Ovary (tissue), 9 donors: ENCODE measurements around the gene ADAT2. TPM values are rescaled to one million over a fixed set of nuclear protein-coding genes. Genes with fewer than 3 reads are reported as not detected.

Experiments used
- DNase-seq, 5 donors: peaks; one replicate each; pipeline ENCODE4 v3.0.0-alpha.2; 2019 to 2020
- H3K27ac ChIP-seq, 2 donors: fragments of 200-600 bp; one replicate each; pipeline versions ENCODE4 v1.5.1 to v1.8.0; 2019 to 2022
- H3K27me3 ChIP-seq: fragments of 200-600 bp; one replicate; pipeline ENCODE4 v1.8.0; 2022
- H3K36me3 ChIP-seq: fragments of 200-600 bp; sonication (generic); one replicate; pipeline ENCODE4 v1.5.1; 2019
- H3K4me1 ChIP-seq: one replicate; pipeline ENCODE4 v1.8.1; 2013; ENCODE audit warnings: mild to moderate bottlenecking, moderate library complexity; ENCODE audit not compliant: insufficient read depth
- H3K4me3 ChIP-seq: fragments of 200-600 bp; sonication (generic); one replicate; pipeline ENCODE4 v1.5.1; 2017
- H3K9me3 ChIP-seq, 2 donors: fragments of 200-600 bp in 1 of 2; sonication (generic) in 1 of 2; one replicate each; pipeline versions ENCODE4 v1.5.1 to v1.8.1; 2013 to 2019; ENCODE audit warnings: mild to moderate bottlenecking in 1 of 2, moderate library complexity in 1 of 2
- EP300 ChIP-seq: sonication (generic); formaldehyde crosslinking; IDR thresholded peaks from one replicate; pipeline ENCODE4 v1.6.1; 2017; ENCODE audit warnings: antibody characterized with exemption
- POLR2A ChIP-seq: fragments of 450-650 bp; IDR thresholded peaks from one replicate; pipeline ENCODE4 v1.6.1; 2017; ENCODE audit warnings: antibody characterized with exemption, mild to moderate bottlenecking, moderate library complexity
- WGBS, 3 donors: extraction: QIAGEN DNeasy Blood & Tissue Kit in 1 of 3; methylation state at CpG; one replicate each; pipeline versions ENCODE4 v1.1.5 to v1.1.7; 2013 to 2017; 5-methylcytosine and 5-hydroxymethylcytosine counted together
- intact Hi-C, 4 donors: fragments of 100-400 bp; cut with DNase I; formaldehyde crosslinking; loops; one replicate each; pipeline versions ENCODE4 v1.11.0 to v1.15.1; 2022 to 2023
- polyA plus RNA-seq, 2 donors: library from polyadenylated mRNA; stranded (reverse); fragments of 200-250 nt in 1 of 2; fragments of 350-450 nt in 1 of 2; fragmentation: Illumina TruSeq in 1 of 2; extraction: RNeasy Lipid Tissue Mini Kit (QIAGEN cat#74804) in 1 of 2; gene quantifications; one replicate each; pipeline ENCODE4 v1.2.3, GENCODE V29; 2013 to 2014
- total RNA-seq, 7 donors: library from RNA; depleted of rRNA in 2 of 7; stranded (reverse); fragments of >200 nt in 2 of 7; fragmentation: NEBNext Ultra II Directional in 3 of 7; extraction: Animal tissue kit (Norgen Biotek cat#: 25700) in 3 of 7; gene quantifications; one replicate each; pipeline versions ENCODE4 v1.1.0 to v1.2.4, GENCODE V29; 2016 to 2023
- TF ChIP-seq, protein P1 (sequence below), 3 donors: fragments of 450-650 bp in 2 of 3; fragments of 200-600 bp in 1 of 3; IDR thresholded peaks; one replicate each; pipeline versions ENCODE4 v1.5.1 to v1.8.0; 2016 to 2022; ENCODE audit warnings: antibody characterized with exemption in 3 of 3, mild to moderate bottlenecking in 1 of 3
- donor health status: DM: no; HTN: no; CAD: no; lungs with moderate emphysema.
- donor health status: DM: no; HTN: no; CAD: no.
- donor health status: Bipolar disorder and iron deficiency.
- donor health status: DM: yes; HTN: yes; CAD: no.
- donor health status: DM: no; HTN: no; CAD: no.
- donor health status: DM: yes; HTN: yes; CAD: no.

Gene ADAT2
- total and polyA plus RNA-seq, 9 donors = 1.9 to 6.1 (median 4.6) TPM

DNA sequence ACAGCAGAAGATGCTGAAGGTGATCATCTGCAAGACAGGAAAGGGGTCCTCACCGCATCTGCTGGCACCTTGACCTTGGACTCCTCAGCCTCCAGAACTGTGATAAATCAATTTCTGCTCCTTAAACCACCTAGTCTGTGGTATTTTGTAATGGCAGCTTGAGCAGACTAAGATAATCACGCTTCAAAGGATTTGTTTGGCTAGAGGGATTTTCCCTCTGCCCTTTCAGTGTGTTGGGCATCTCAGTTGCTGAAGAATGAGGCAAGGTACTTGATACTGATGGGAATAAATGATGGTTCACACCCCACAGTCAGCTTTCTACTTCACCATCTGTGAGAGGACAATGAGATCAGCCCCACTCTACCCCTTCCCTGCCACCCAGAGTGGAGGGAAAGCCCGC, 60.2 kb downstream of the ADAT2 start:
- 81 to 89% (median 88%) methylated on average over 3 of the region's 3 CpGs for WGBS, 3 donors
- intact Hi-C loops = no loop called here
- Histone ChIP-seq H3K9me3 (no peaks in the 10 kb centered on the region), H3K36me3 (no peaks in the 10 kb centered on the region), H3K27me3 (no peaks in the 10 kb centered on the region), H3K4me1 (no peaks in the 10 kb centered on the region), H3K27ac (no peak overlapping the region), H3K4me3 (no peak overlapping the region)
- no peak for DNase-seq
- TF ChIP-seq, protein P1, sequence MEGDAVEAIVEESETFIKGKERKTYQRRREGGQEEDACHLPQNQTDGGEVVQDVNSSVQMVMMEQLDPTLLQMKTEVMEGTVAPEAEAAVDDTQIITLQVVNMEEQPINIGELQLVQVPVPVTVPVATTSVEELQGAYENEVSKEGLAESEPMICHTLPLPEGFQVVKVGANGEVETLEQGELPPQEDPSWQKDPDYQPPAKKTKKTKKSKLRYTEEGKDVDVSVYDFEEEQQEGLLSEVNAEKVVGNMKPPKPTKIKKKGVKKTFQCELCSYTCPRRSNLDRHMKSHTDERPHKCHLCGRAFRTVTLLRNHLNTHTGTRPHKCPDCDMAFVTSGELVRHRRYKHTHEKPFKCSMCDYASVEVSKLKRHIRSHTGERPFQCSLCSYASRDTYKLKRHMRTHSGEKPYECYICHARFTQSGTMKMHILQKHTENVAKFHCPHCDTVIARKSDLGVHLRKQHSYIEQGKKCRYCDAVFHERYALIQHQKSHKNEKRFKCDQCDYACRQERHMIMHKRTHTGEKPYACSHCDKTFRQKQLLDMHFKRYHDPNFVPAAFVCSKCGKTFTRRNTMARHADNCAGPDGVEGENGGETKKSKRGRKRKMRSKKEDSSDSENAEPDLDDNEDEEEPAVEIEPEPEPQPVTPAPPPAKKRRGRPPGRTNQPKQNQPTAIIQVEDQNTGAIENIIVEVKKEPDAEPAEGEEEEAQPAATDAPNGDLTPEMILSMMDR (IDR thresholded peaks at IDR 0.05) = no peak
- TF ChIP-seq POLR2A (no peak), EP300 (no peak)

DNA sequence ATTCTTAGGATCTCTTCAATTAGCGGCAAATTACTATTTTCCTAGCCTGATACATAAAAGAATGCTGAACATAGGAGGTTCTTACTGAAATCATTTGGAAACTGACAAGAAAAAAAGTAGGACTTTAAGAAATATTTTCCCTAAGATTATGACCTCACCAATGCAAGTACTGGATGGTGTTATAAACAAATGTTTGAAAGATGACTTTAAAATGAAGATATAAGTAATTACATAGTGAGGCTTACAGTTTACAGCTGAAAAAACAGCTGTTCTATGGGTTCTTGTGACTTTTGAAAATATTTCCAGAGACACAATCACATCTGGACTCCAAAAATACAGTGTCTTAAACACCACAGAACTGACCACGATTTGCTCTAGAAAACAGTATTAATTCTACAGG, 64.9 kb downstream of the ADAT2 start:
- WGBS, 3 donors = 74 to 85% (median 83%) methylated on average over 2 of the region's 2 CpGs
- H3K36me3 ChIP-seq = no peaks in the 10 kb centered on the region
- intact Hi-C loops = no loop called here
- DNase-seq = no peak
- TF ChIP-seq EP300 (no peak), POLR2A (no peak)
- TF ChIP-seq, protein P1 (IDR thresholded peaks at IDR 0.05) = no peak
- H3K9me3 ChIP-seq = no peaks in the 10 kb centered on the region
- H3K27me3 ChIP-seq = no peaks in the 10 kb centered on the region
- no peak overlapping the region for H3K4me3 ChIP-seq
- no peak overlapping the region for H3K27ac ChIP-seq
- no peaks in the 10 kb centered on the region for H3K4me1 ChIP-seq

DNA sequence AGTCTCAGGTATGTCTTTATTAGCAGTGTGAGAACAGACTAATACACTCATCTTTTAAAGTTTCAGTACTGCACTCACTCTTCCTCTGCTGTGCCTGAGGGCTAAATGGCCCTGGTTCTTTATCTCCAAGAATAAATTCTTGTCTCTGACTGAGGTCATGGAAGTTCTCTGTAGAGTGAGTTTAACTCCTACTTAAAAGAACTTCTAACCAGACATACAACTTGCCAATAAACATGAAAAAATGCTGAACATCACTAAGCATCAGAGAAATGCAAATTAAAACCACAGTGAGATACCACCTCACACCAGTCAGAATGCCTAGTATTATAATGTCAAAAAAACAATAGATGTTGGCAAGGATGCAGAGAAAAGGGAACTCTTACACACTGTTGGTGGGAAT, 73.6 kb downstream of the ADAT2 start:
- no peaks in the 10 kb centered on the region for H3K36me3 ChIP-seq
- no peak for TF ChIP-seq POLR2A
- TF ChIP-seq EP300 = no peak
- TF ChIP-seq, protein P1 (IDR thresholded peaks at IDR 0.05) = no peak
- intact Hi-C loops = no loop called here

DNA sequence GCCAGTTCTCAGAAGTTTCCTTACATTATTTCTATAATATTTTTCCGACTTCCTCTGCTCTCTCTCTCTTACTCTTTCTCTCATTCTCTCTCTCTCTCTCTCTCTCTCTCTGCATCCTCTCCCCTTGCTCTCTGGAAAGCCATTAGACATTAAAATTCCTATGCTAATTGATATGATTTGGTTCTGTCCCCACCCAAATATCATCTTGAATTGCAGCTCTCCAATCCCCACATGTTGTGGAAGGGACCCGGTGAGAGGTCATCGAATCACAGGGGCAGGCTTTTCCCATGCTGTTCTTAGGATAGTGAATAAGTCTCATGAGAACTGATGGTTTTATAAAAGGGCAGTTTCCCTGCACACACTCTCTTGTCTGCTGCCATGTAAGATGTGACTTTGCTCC, 74.1 kb downstream of the ADAT2 start:
- WGBS, 3 donors = 92 to 97% (median 93%) methylated on average over 3 of the region's 3 CpGs
- Histone ChIP-seq H3K9me3 (no peaks in the 10 kb centered on the region), H3K27ac (no peak overlapping the region), H3K4me3 (no peak overlapping the region), H3K36me3 (no peaks in the 10 kb centered on the region), H3K4me1 (no peaks in the 10 kb centered on the region), H3K27me3 (no peaks in the 10 kb centered on the region)
- no peak for DNase-seq
- intact Hi-C loops = no loop called here
- TF ChIP-seq EP300 (no peak), POLR2A (no peak)
- TF ChIP-seq, protein P1 (IDR thresholded peaks at IDR 0.05) = no peak

More for the DNA sequence above, 73.6 kb downstream of the ADAT2 start:
- no peaks in the 10 kb centered on the region for H3K27me3 ChIP-seq
- DNase-seq = no peak
- no peak overlapping the region for H3K27ac ChIP-seq
- H3K4me1 ChIP-seq = no peaks in the 10 kb centered on the region
- no peaks in the 10 kb centered on the region for H3K9me3 ChIP-seq
- no peak overlapping the region for H3K4me3 ChIP-seq
